ENCODE data around the gene METTL5. TPM values are rescaled to one million over a fixed set of nuclear protein-coding genes. Genes with fewer than 3 reads are reported as not detected.
"Not testable (repeated sequence)": the region's sequence is repeated elsewhere in the genome, so short reads cannot be mapped to it uniquely, and the experiment has no call there.

METTL5 gene
- total RNA-seq, 1 experiment from 2014 or later, result 94.7 TPM

GRCh38 chr2:169816961-169817360, 7.7 kb downstream of the METTL5 start:
- not testable (repeated sequence) for H3K27ac Mint-ChIP-seq; H3T11ph ChIP-seq (ENCODE audit: low read length); H4K8ac ChIP-seq (replicated peaks; ENCODE audit: insufficient read length, low read depth, low read length); H4K5ac ChIP-seq (ENCODE audit: insufficient read length, low read depth, low read length); DNase-seq; H4K91ac ChIP-seq (ENCODE audit: insufficient read length, low read depth, low read length); H3K27ac ChIP-seq (ENCODE audit: insufficient read length, low read depth, low read length); H3K23me2 ChIP-seq (ENCODE audit: insufficient read length, low read depth, low read length, poor library complexity, severe bottlenecking); H2AFZ ChIP-seq (ENCODE audit: low read length); H3K9me3 ChIP-seq (ENCODE audit: control insufficient read depth, low read depth, low read length); H4K20me1 ChIP-seq (ENCODE audit: control insufficient read depth, insufficient read depth, insufficient read length); H3K23ac ChIP-seq (ENCODE audit: insufficient read length, low read depth, low read length); H3K56ac ChIP-seq (ENCODE audit: insufficient read length, low read depth, low read length); H3K27me3 ChIP-seq (ENCODE audit: insufficient read depth, low read length); H3K27me3 Mint-ChIP-seq (ENCODE audit: low read depth); H3K18ac ChIP-seq (ENCODE audit: insufficient read length, low read depth, low read length); H2BK20ac ChIP-seq (ENCODE audit: low read depth, low read length, poor library complexity, severe bottlenecking); H3K9ac ChIP-seq (ENCODE audit: extremely low read depth, insufficient read length, low read length); H3K4me3 Mint-ChIP-seq; H3K14ac ChIP-seq (ENCODE audit: insufficient read depth, low read length); H2BK15ac ChIP-seq (ENCODE audit: low read depth, low read length); H3K4me2 ChIP-seq (ENCODE audit: insufficient read depth, insufficient read length, low read length); H3K79me2 ChIP-seq (ENCODE audit: insufficient read depth, low read length); H3K79me1 ChIP-seq (ENCODE audit: insufficient read depth, low read depth, low read length, poor library complexity, severe bottlenecking); H2BK120ac ChIP-seq (ENCODE audit: low read depth, low read length, poor library complexity, severe bottlenecking); H2BK5ac ChIP-seq (ENCODE audit: insufficient read length, low read length); H3K4me1 ChIP-seq (ENCODE audit: insufficient read depth, low read length); H3K4ac ChIP-seq (ENCODE audit: low read depth, low read length); H2BK12ac ChIP-seq (ENCODE audit: insufficient read length, low read depth, low read length); H2AK5ac ChIP-seq (ENCODE audit: insufficient read length, low read length); H3K4me1 Mint-ChIP-seq
- H3K9me3 Mint-ChIP-seq, result peaks cover 11% of the 10 kb centered on the region in 2 experiments; a peak in 4 of 5 replicates
- H3K36me3 Mint-ChIP-seq (ENCODE audit: insufficient read depth in 1 of 3, low read depth in 3 of 3), result peaks cover 53 to 81% (median 81%) of the 10 kb centered on the region in 3 experiments

All from H9 (cell line).